Nucleus accumbens (tissue), 56 donors: ENCODE data around the gene HOXB13.

Experiments
- DNase-seq, 56 donors: peaks; one replicate each; lab custom pipeline; 2025; lab: John Stamatoyannopoulos, UW

HOXB13 gene

GRCh38 chr17:48749621-48750553 lies 21.3 kb upstream of the HOXB13 start:
- no peak for DNase-seq

GRCh38 chr17:48748718-48749566 lies 20.4 kb upstream of the HOXB13 start:
- no peak for DNase-seq

GRCh38 chr17:48747445-48748363 lies 19.2 kb upstream of the HOXB13 start:
- DNase-seq: no peak

GRCh38 chr17:48746916-48747444 lies 18.4 kb upstream of the HOXB13 start:
- no peak for DNase-seq

- DNase-seq: no peak
Measured at GRCh38 chr17:48745381-48746275, 17.1 kb upstream of the HOXB13 start.

GRCh38 chr17:48740537-48740936 lies 12.0 kb upstream of the HOXB13 start:
- DNase-seq: no peak

- DNase-seq: no peak
Measured at GRCh38 chr17:48738803-48739526, 10.4 kb upstream of the HOXB13 start.

GRCh38 chr17:48738424-48738802 lies 9.9 kb upstream of the HOXB13 start:
- no peak for DNase-seq

GRCh38 chr17:48737330-48738043 lies 8.9 kb upstream of the HOXB13 start:
- DNase-seq: no peak

- no peak for DNase-seq
Measured at GRCh38 chr17:48735062-48735351, 6.5 kb upstream of the HOXB13 start.

- no peak for DNase-seq
Measured at GRCh38 chr17:48734333-48735061, 5.9 kb upstream of the HOXB13 start.

GRCh38 chr17:48733632-48734328 lies 5.2 kb upstream of the HOXB13 start:
- no peak for DNase-seq

- no peak for DNase-seq
Measured at GRCh38 chr17:48732688-48733629, 4.4 kb upstream of the HOXB13 start.

- DNase-seq: no peak
Measured at GRCh38 chr17:48731355-48731754, 2.8 kb upstream of the HOXB13 start.

- DNase-seq: no peak
Measured at GRCh38 chr17:48730240-48730550, 1.6 kb upstream of the HOXB13 start.
